Neural progenitor cell (in vitro differentiated cells): ENCODE measurements around the gene GYS2. TPM values are rescaled to one million over a fixed set of nuclear protein-coding genes. Genes with fewer than 3 reads are reported as not detected.

Experiments used
- DNase-seq: peaks from one replicate; pipeline ENCODE4 v3.0.0-alpha.2; 2016; ENCODE audit warnings: low spot score
- H2AFZ ChIP-seq: fragments of 200-600 bp; sonication (generic); replicated peaks from 2 replicates; pipeline ENCODE4 v1.6.1; 2016; ENCODE audit warnings: antibody characterized with exemption
- H3F3A ChIP-seq: fragments of 200-600 bp; sonication (generic); 2 replicates; pipeline ENCODE4 v1.6.1; 2016; ENCODE audit warnings: antibody characterized with exemption, low read depth
- H3K27ac ChIP-seq: fragments of 200-600 bp; sonication (generic); 2 replicates; pipeline ENCODE4 v1.5.1; 2016; ENCODE audit warnings: mild to moderate bottlenecking
- H3K27me3 ChIP-seq: fragments of 200-600 bp; sonication (generic); 2 replicates; pipeline ENCODE4 v1.6.1; 2016; ENCODE audit warnings: mild to moderate bottlenecking, moderate library complexity
- H3K36me3 ChIP-seq: fragments of 200-600 bp; sonication (generic); 2 replicates; pipeline ENCODE4 v1.5.1; 2016
- H3K4me1 ChIP-seq: fragments of 200-600 bp; sonication (generic); 2 replicates; pipeline ENCODE4 v1.6.1; 2016; ENCODE audit warnings: mixed run types
- H3K4me2 ChIP-seq: fragments of 200-600 bp; sonication (generic); 2 replicates; pipeline ENCODE4 v1.6.1; 2016
- H3K4me3 ChIP-seq: fragments of 200-600 bp; sonication (generic); 2 replicates; pipeline ENCODE4 v1.5.1; 2016
- H3K79me2 ChIP-seq: fragments of 200-600 bp; sonication (generic); 2 replicates; pipeline ENCODE4 v1.6.1; 2016; ENCODE audit warnings: low read depth
- H3K9ac ChIP-seq: fragments of 200-600 bp; sonication (generic); 2 replicates; pipeline ENCODE4 v1.6.1; 2016
- H3K9me3 ChIP-seq: fragments of 200-600 bp; sonication (generic); 2 replicates; pipeline ENCODE4 v1.5.1; 2016; ENCODE audit warnings: low read depth
- H4K20me1 ChIP-seq: fragments of 200-600 bp; sonication (generic); 2 replicates; pipeline ENCODE4 v1.6.1; 2016; ENCODE audit warnings: low read depth
- H3K27ac Mint-ChIP-seq: 3 replicates; pipeline ENCODE4 v1.8.0; 2021; ENCODE audit warnings: mixed read lengths
- H3K27me3 Mint-ChIP-seq: 2 replicates; pipeline ENCODE4 v1.8.0; 2022; ENCODE audit warnings: low read depth, mild to moderate bottlenecking, inconsistent platforms, moderate library complexity, mixed read lengths; ENCODE audit not compliant: insufficient read depth
- H3K36me3 Mint-ChIP-seq: 3 replicates; pipeline ENCODE4 v1.8.0; 2021; ENCODE audit warnings: mixed read lengths
- H3K4me1 Mint-ChIP-seq: 3 replicates; pipeline ENCODE4 v1.8.0; 2021; ENCODE audit warnings: mixed read lengths
- H3K4me3 Mint-ChIP-seq: 3 replicates; pipeline ENCODE4 v1.8.0; 2021; ENCODE audit warnings: mild to moderate bottlenecking, moderate library complexity, mixed read lengths
- H3K9me3 Mint-ChIP-seq: 3 replicates; pipeline ENCODE4 v1.8.0; 2020; ENCODE audit warnings: mixed read lengths
- CTCF ChIP-seq: fragments of 200-600 bp; sonication (generic); IDR thresholded peaks from 2 replicates; pipeline ENCODE4 v1.5.1; 2017; ENCODE audit warnings: antibody characterized with exemption, mild to moderate bottlenecking
- EZH2 ChIP-seq: fragments of 200-600 bp; sonication (generic); IDR thresholded peaks from 2 replicates; pipeline ENCODE4 v1.6.1; 2017; ENCODE audit warnings: antibody characterized with exemption, mild to moderate bottlenecking, moderate library complexity
- EZH2phosphoT487 ChIP-seq: fragments of 200-600 bp; sonication (generic); IDR thresholded peaks from 2 replicates; pipeline ENCODE4 v1.6.1; 2017; ENCODE audit warnings: antibody characterized with exemption
- total RNA-seq: library from RNA; depleted of rRNA; stranded (reverse); fragments of >200 nt; gene quantifications from 2 replicates; pipeline ENCODE4 v1.2.3, GENCODE V29; 2015; ENCODE audit warnings: low replicate concordance

GYS2 gene
- total RNA-seq, 1 donor from 2014 or later, result not detected

GRCh38 chr12:21562859-21563258, 41.8 kb downstream of the GYS2 start:
- Mint-ChIP-seq H3K9me3 (no peaks in the 10 kb centered on the region), H3K27me3 (peaks cover 2% of the 10 kb centered on the region), H3K27ac (no peak overlapping the region), H3K36me3 (no peaks in the 10 kb centered on the region), H3K4me3 (no peak overlapping the region), H3K4me1 (peaks cover 5% of the 10 kb centered on the region)
- no peaks in the 10 kb centered on the region for H3K79me2 ChIP-seq
- no peak overlapping the region for H3K9ac ChIP-seq
- TF ChIP-seq EZH2phosphoT487 (no peak), EZH2 (no peak), CTCF (no peak)
- H3K27ac ChIP-seq, result no peak overlapping the region
- H2AFZ ChIP-seq, result no peak overlapping the region
- no peaks in the 10 kb centered on the region for H4K20me1 ChIP-seq
- H3F3A ChIP-seq, result no peaks in the 10 kb centered on the region
- H3K36me3 ChIP-seq, result no peaks in the 10 kb centered on the region
- DNase-seq, result no peak
- no peak overlapping the region for H3K4me3 ChIP-seq
- no peaks in the 10 kb centered on the region for H3K27me3 ChIP-seq
- no peak overlapping the region for H3K4me2 ChIP-seq
- H3K9me3 ChIP-seq, result no peaks in the 10 kb centered on the region
- no peaks in the 10 kb centered on the region for H3K4me1 ChIP-seq

- no peak overlapping the region for H3K27ac Mint-ChIP-seq
- TF ChIP-seq CTCF (no peak), EZH2 (no peak), EZH2phosphoT487 (no peak)
- no peak overlapping the region for H3K9ac ChIP-seq
- no peaks in the 10 kb centered on the region for H3F3A ChIP-seq
- no peak overlapping the region for H2AFZ ChIP-seq
- H3K36me3 Mint-ChIP-seq, result no peaks in the 10 kb centered on the region
- no peak overlapping the region for H3K4me3 ChIP-seq
- no peaks in the 10 kb centered on the region for H3K36me3 ChIP-seq
- no peaks in the 10 kb centered on the region for H3K27me3 ChIP-seq
- no peaks in the 10 kb centered on the region for H3K27me3 Mint-ChIP-seq
- no peaks in the 10 kb centered on the region for H4K20me1 ChIP-seq
- no peak overlapping the region for H3K4me3 Mint-ChIP-seq
- DNase-seq, result no peak
- no peaks in the 10 kb centered on the region for H3K79me2 ChIP-seq
- H3K4me1 ChIP-seq, result no peaks in the 10 kb centered on the region
- no peak overlapping the region for H3K4me2 ChIP-seq
- H3K27ac ChIP-seq, result no peak overlapping the region
- H3K9me3 ChIP-seq, result no peaks in the 10 kb centered on the region
- H3K9me3 Mint-ChIP-seq, result no peaks in the 10 kb centered on the region
- peaks cover 5% of the 10 kb centered on the region for H3K4me1 Mint-ChIP-seq
These were observed 43.5 kb downstream of the GYS2 start for GRCh38 chr12:21561158-21561557.

- H3K36me3 Mint-ChIP-seq, result no peaks in the 10 kb centered on the region
- DNase-seq, result no peak
- H3K9me3 Mint-ChIP-seq, result no peaks in the 10 kb centered on the region
- H3K4me2 ChIP-seq, result no peak overlapping the region
- no peak overlapping the region for H3K27ac Mint-ChIP-seq
- H3K4me3 ChIP-seq, result no peak overlapping the region
- no peaks in the 10 kb centered on the region for H4K20me1 ChIP-seq
- H3K36me3 ChIP-seq, result no peaks in the 10 kb centered on the region
- no peaks in the 10 kb centered on the region for H3K9me3 ChIP-seq
- peaks cover 5% of the 10 kb centered on the region for H3K4me1 Mint-ChIP-seq
- H3F3A ChIP-seq, result no peaks in the 10 kb centered on the region
- H2AFZ ChIP-seq, result no peak overlapping the region
- H3K4me3 Mint-ChIP-seq, result no peak overlapping the region
- no peaks in the 10 kb centered on the region for H3K27me3 ChIP-seq
- no peak overlapping the region for H3K9ac ChIP-seq
- no peaks in the 10 kb centered on the region for H3K79me2 ChIP-seq
- H3K27ac ChIP-seq, result no peak overlapping the region
- H3K27me3 Mint-ChIP-seq, result peaks cover 2% of the 10 kb centered on the region
- no peaks in the 10 kb centered on the region for H3K4me1 ChIP-seq
- no peak for TF ChIP-seq EZH2phosphoT487
- TF ChIP-seq CTCF, result no peak
These were observed 44.6 kb downstream of the GYS2 start for GRCh38 chr12:21559855-21560569.
